ENCODE results near the gene PTH2. TPM values are rescaled to one million over a fixed set of nuclear protein-coding genes. Genes with fewer than 3 reads are reported as not detected.

Gene PTH2
- total RNA-seq, 2 donors from 2014 or later: not detected

- no peak overlapping the region for H3K4me3 ChIP-seq
- H3K27ac ChIP-seq: no peak overlapping the region
- H3K36me3 ChIP-seq (replicated peaks in 1 of 2; ENCODE audit: insufficient read depth in 1 of 2, low read depth in 2 of 2): no peaks in the 10 kb centered on the region
- WGBS, 2 donors: 47 to 64% methylated on average over 2 to 5 of the region's 7 CpGs
- ATAC-seq: no peak
- H3K9me3 ChIP-seq: no peaks in the 10 kb centered on the region
- peaks cover 10% of the 10 kb centered on the region for H3K4me1 ChIP-seq
- peaks cover 0 to 4% of the 10 kb centered on the region in 2 donors for H3K27me3 ChIP-seq
- DNase-seq: no peak
- intact Hi-C loops (cut with DNase I): no loop called here
- no peak for TF ChIP-seq POLR2A (IDR thresholded peaks at IDR 0.05)
- TF ChIP-seq CTCF (IDR thresholded peaks at IDR 0.05): no peak
These were observed 6.2 kb downstream of the PTH2 start for GRCh38 chr19:49417088-49417487.

- Histone ChIP-seq H3K27me3 (peaks cover 0 to 4% of the 10 kb centered on the region in 2 donors), H3K36me3 (replicated peaks in 1 of 2; ENCODE audit: insufficient read depth in 1 of 2, low read depth in 2 of 2) (no peaks in the 10 kb centered on the region), H3K4me1 (peaks cover under 1% of the 10 kb centered on the region), H3K4me3 (no peak overlapping the region), H3K27ac (no peak overlapping the region), H3K9me3 (no peaks in the 10 kb centered on the region)
- DNase-seq: no peak
- TF ChIP-seq CTCF (IDR thresholded peaks at IDR 0.05): no peak
- TF ChIP-seq POLR2A (IDR thresholded peaks at IDR 0.05): no peak
- intact Hi-C loops (cut with DNase I): no loop called here
- no peak for ATAC-seq
- 97 to 100% methylated on average over 2 of the region's 2 CpGs for WGBS, 2 donors
These were observed 7.4 kb downstream of the PTH2 start for GRCh38 chr19:49415810-49416200.

GRCh38 chr19:49415102-49415809 lies 8.0 kb downstream of the PTH2 start:
- H3K27ac ChIP-seq: no peak overlapping the region
- H3K36me3 ChIP-seq (replicated peaks in 1 of 2; ENCODE audit: insufficient read depth in 1 of 2, low read depth in 2 of 2): no peaks in the 10 kb centered on the region
- H3K4me1 ChIP-seq: no peaks in the 10 kb centered on the region
- 73 to 78% methylated on average over 10 to 14 of the region's 15 CpGs for WGBS, 2 donors
- H3K9me3 ChIP-seq: no peaks in the 10 kb centered on the region
- TF ChIP-seq POLR2A (IDR thresholded peaks at IDR 0.05) (no peak), CTCF (IDR thresholded peaks at IDR 0.05) (no peak)
- no peak for DNase-seq
- ATAC-seq: no peak
- peaks cover 0 to 4% of the 10 kb centered on the region in 2 donors for H3K27me3 ChIP-seq
- no peak overlapping the region for H3K4me3 ChIP-seq
- intact Hi-C loops (cut with DNase I): no loop called here

GRCh38 chr19:49414256-49414655 lies 9.0 kb downstream of the PTH2 start:
- H3K4me1 ChIP-seq: no peaks in the 10 kb centered on the region
- H3K27ac ChIP-seq: no peak overlapping the region
- H3K4me3 ChIP-seq: no peak overlapping the region
- 75 to 80% methylated on average over 3 of the region's 3 CpGs for WGBS, 2 donors
- TF ChIP-seq CTCF (IDR thresholded peaks at IDR 0.05): no peak
- TF ChIP-seq POLR2A (IDR thresholded peaks at IDR 0.05): no peak
- intact Hi-C loops (cut with DNase I): no loop called here
- peaks cover 0 to 4% of the 10 kb centered on the region in 2 donors for H3K27me3 ChIP-seq
- no peak for ATAC-seq
- no peaks in the 10 kb centered on the region for H3K36me3 ChIP-seq (replicated peaks in 1 of 2; ENCODE audit: insufficient read depth in 1 of 2, low read depth in 2 of 2)
- no peaks in the 10 kb centered on the region for H3K9me3 ChIP-seq
- no peak for DNase-seq

- H3K27ac ChIP-seq: no peak overlapping the region
- WGBS, 2 donors: 68 to 70% methylated on average over 6 to 9 of the region's 9 CpGs
- H3K4me1 ChIP-seq: no peaks in the 10 kb centered on the region
- TF ChIP-seq POLR2A (IDR thresholded peaks at IDR 0.05) (no peak), CTCF (IDR thresholded peaks at IDR 0.05) (no peak)
- H3K27me3 ChIP-seq: peaks cover 0 to under 1% of the 10 kb centered on the region in 2 donors
- intact Hi-C loops (cut with DNase I): no loop called here
- H3K9me3 ChIP-seq: no peaks in the 10 kb centered on the region
- ATAC-seq: no peak
- H3K36me3 ChIP-seq (replicated peaks in 1 of 2; ENCODE audit: insufficient read depth in 1 of 2, low read depth in 2 of 2): no peaks in the 10 kb centered on the region
- no peak overlapping the region for H3K4me3 ChIP-seq
- DNase-seq: no peak
These were observed 9.9 kb downstream of the PTH2 start for GRCh38 chr19:49413348-49413747.

All from body of pancreas (tissue), 4 donors.